Activated CD4-positive, alpha-beta T cell treated with anti-CD3 and anti-CD28 coated beads, Interleukin-2, amount 50 U/mL, for 1 hour (primary cell): ENCODE results near the gene YPEL2.
A peak's percentile ranks its signal among the peaks of the same experiment; 100 is the strongest.

Source experiments
- DNase-seq: peaks from one replicate; pipeline ENCODE4 v3.0.0-alpha.2; 2020

Gene YPEL2

DNA sequence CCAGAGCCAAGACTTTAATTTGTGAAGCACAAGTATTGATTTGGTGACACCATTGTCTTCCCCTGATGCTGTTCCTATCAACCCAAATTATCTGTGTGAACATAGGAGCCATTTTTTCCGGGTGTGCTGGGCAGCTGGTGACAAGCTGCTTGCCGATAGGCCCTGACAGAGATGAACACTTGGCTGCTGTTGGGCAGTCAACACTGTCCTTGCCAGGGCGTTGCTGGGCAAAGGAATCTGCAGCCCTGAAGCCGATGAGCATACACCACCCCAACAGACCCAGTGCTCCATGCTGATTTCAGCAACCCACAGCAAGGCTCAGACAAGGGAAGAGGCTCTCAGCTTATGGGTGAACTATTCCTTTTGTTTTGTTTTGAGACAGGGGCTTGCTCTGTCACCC, 105.4 kb downstream of the YPEL2 start:
- no peak for DNase-seq

DNA sequence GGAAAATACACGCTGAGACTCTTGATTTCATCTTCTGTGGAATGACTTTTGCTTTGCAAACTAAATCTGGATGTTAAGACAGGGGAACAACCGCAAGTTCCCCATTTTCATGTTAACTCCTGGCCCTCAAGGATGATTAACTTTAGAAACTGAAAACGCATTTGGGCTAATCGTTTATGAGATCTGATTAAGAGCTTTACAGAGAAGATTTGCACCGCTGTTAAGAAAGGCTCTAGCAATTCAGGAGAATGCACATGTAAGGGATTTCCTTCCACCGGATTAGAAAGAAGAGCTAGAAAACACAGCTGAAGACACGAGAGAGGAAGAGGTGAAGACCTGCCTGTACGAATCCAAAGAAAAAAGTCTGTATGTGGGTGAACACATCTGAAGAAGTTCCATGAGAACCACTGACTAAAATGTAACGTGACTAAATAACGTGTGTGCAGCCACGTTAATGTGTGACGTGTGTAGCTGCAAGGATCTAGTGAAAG, 106.4 kb downstream of the YPEL2 start:
- DNase-seq, result no peak

DNA sequence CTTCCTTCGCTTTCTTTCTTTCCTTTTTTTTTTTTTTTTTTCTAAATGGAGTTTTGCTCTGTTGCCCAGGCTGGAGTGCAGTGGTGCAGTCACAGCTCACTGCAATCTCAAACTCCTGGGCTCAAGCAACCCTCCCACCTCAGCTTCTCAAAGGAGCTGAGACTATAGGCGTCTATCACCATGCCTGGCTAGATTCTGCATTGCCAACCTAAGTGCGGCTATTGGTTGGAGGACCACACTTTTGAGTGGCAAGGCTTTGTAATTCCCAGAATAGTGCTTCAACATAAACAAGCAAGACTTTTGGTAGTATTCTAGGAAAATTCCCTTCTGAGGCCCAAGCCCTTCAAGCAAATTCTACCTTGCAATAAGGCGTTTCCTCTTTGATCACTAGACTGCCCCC, 107.8 kb downstream of the YPEL2 start:
- DNase-seq, result no peak

GRCh38 chr17:59439741-59440211, 108.3 kb downstream of the YPEL2 start:
- DNase-seq, result no peak

GRCh38 chr17:59440757-59441463, 109.5 kb downstream of the YPEL2 start:
- DNase-seq, result peak; percentile 84

- DNase-seq, result no peak
Observed at GRCh38 chr17:59441464-59442096, 110.1 kb downstream of the YPEL2 start.

DNA sequence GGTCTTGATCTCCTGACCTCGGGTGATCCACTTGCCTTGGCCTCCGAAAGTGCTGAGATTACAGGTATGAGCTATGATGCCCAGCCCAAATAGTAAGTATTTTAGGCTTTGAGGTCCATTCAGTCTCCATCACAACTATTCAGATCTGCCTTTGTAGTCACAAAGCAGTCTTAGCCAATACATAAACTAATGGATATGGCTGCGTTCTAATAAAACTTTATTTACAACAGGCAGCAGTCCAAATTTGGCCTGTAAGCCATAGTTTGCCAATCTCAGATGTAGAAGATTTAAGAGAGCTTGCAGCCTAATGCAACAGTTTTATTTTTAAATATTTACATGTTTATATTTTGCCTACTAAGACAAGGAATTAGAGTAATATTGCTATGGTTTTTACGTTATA, 111.7 kb downstream of the YPEL2 start:
- no peak for DNase-seq
